DOHH2 (cell line): ENCODE measurements around the gene EDC4.
"Not testable (repeated sequence)": the region's sequence is repeated elsewhere in the genome, so short reads cannot be mapped to it uniquely, and the experiment has no call there.

Experiments used
- H3F3A ChIP-seq: fragments of 200-600 bp; sonication (generic), shearing (Covaris generic); 2 replicates; pipeline ENCODE4 v1.6.0; 2016; ENCODE audit warnings: antibody characterized with exemption, mild to moderate bottlenecking; ENCODE audit not compliant: control insufficient read depth, insufficient read depth
- H3K27ac ChIP-seq: fragments of 200-600 bp; sonication (generic); 2 replicates; pipeline ENCODE4 v1.5.1; 2014; ENCODE audit warnings: low read depth, mild to moderate bottlenecking, low read length, moderate library complexity
- H3K27me3 ChIP-seq: fragments of 200-600 bp; sonication (generic); 2 replicates; pipeline ENCODE4 v1.6.1; 2014; ENCODE audit warnings: mild to moderate bottlenecking, low read length, mixed read lengths; ENCODE audit not compliant: control insufficient read depth
- H3K36me3 ChIP-seq: fragments of 200-600 bp; sonication (generic); 2 replicates; pipeline ENCODE4 v1.6.1; 2014; ENCODE audit warnings: mild to moderate bottlenecking, low read length, moderate library complexity, mixed read lengths; ENCODE audit not compliant: control insufficient read depth
- H3K4me1 ChIP-seq: fragments of 200-600 bp; sonication (generic); 2 replicates; pipeline ENCODE4 v1.6.1; 2014; ENCODE audit warnings: mild to moderate bottlenecking, low read length, mixed read lengths; ENCODE audit not compliant: control insufficient read depth
- H3K4me2 ChIP-seq: fragments of 200-600 bp; sonication (generic); 2 replicates; pipeline ENCODE4 v1.6.0; 2014; ENCODE audit warnings: mild to moderate bottlenecking, low read length, moderate library complexity
- H3K4me3 ChIP-seq: fragments of 200-600 bp; sonication (generic); 2 replicates; pipeline ENCODE4 v1.5.1; 2014; ENCODE audit warnings: mild to moderate bottlenecking, low read length, mixed read lengths
- H3K79me2 ChIP-seq: fragments of 200-600 bp; sonication (generic); 2 replicates; pipeline ENCODE4 v1.6.1; 2014; ENCODE audit warnings: mild to moderate bottlenecking, low read length, mixed read lengths; ENCODE audit not compliant: control insufficient read depth
- H3K9me2 ChIP-seq: fragments of 200-600 bp; sonication (generic); replicated peaks from 2 replicates; pipeline ENCODE4 v1.6.1; 2014; ENCODE audit warnings: mild to moderate bottlenecking, low read length, mixed read lengths; ENCODE audit not compliant: control insufficient read depth
- H3K9me3 ChIP-seq: fragments of 200-600 bp; sonication (generic); 2 replicates; pipeline ENCODE4 v1.6.1; 2014; ENCODE audit warnings: antibody characterized with exemption, low read length, mixed read lengths; ENCODE audit not compliant: control insufficient read depth, insufficient read depth
- H4K20me1 ChIP-seq: fragments of 200-600 bp; sonication (generic); 2 replicates; pipeline ENCODE4 v1.6.0; 2014; ENCODE audit warnings: low read depth, mild to moderate bottlenecking, antibody characterized with exemption, low read length, moderate library complexity; ENCODE audit not compliant: control insufficient read depth, insufficient read depth
- EZH2phosphoT487 ChIP-seq: fragments of 200-600 bp; sonication (generic); IDR thresholded peaks from 2 replicates; pipeline ENCODE4 v1.6.1; 2017; ENCODE audit warnings: borderline replicate concordance, mild to moderate bottlenecking, antibody characterized with exemption, low read length, moderate library complexity, mixed read lengths
- TF ChIP-seq, protein P1 (sequence below): fragments of 200-600 bp; sonication (generic); IDR thresholded peaks from one replicate; pipeline ENCODE4 v1.5.1; 2014; ENCODE audit warnings: antibody characterized with exemption, mild to moderate bottlenecking, low read depth, low read length; ENCODE audit not compliant: poor library complexity, severe bottlenecking

Gene EDC4

DNA sequence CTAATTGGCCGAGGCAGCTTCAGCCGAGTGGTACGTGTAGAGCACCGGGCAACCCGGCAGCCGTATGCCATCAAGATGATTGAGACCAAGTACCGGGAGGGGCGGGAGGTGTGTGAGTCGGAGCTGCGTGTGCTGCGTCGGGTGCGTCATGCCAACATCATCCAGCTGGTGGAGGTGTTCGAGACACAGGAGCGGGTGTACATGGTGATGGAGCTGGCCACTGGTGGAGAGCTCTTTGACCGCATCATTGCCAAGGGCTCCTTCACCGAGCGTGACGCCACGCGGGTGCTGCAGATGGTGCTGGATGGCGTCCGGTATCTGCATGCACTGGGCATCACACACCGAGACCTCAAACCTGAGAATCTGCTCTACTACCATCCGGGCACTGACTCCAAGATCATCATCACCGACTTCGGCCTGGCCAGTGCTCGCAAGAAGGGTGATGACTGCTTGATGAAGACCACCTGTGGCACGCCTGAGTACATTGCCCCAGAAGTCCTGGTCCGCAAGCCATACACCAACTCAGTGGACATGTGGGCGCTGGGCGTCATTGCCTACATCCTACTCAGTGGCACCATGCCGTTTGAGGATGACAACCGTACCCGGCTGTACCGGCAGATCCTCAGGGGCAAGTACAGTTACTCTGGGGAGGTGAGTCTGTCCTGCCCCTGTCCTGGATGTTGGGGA, 36.3 kb downstream of the EDC4 start:
- no peak overlapping the region for H3K4me2 ChIP-seq
- no peaks in the 10 kb centered on the region for H3K9me3 ChIP-seq
- no peaks in the 10 kb centered on the region for H3K9me2 ChIP-seq
- no peak overlapping the region for H3K4me3 ChIP-seq
- 0 out of 2 replicates have a peak, but pooled peaks cover 3% of the 10 kb centered on the region for H4K20me1 ChIP-seq
- H3K79me2 ChIP-seq, result no peaks in the 10 kb centered on the region
- H3K36me3 ChIP-seq, result peaks cover 12% of the 10 kb centered on the region
- TF ChIP-seq EZH2phosphoT487, result no peak
- TF ChIP-seq, protein P1, sequence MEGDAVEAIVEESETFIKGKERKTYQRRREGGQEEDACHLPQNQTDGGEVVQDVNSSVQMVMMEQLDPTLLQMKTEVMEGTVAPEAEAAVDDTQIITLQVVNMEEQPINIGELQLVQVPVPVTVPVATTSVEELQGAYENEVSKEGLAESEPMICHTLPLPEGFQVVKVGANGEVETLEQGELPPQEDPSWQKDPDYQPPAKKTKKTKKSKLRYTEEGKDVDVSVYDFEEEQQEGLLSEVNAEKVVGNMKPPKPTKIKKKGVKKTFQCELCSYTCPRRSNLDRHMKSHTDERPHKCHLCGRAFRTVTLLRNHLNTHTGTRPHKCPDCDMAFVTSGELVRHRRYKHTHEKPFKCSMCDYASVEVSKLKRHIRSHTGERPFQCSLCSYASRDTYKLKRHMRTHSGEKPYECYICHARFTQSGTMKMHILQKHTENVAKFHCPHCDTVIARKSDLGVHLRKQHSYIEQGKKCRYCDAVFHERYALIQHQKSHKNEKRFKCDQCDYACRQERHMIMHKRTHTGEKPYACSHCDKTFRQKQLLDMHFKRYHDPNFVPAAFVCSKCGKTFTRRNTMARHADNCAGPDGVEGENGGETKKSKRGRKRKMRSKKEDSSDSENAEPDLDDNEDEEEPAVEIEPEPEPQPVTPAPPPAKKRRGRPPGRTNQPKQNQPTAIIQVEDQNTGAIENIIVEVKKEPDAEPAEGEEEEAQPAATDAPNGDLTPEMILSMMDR, result no peak
- no peaks in the 10 kb centered on the region for H3K4me1 ChIP-seq
- no peak overlapping the region for H3K27ac ChIP-seq
- no peaks in the 10 kb centered on the region for H3K27me3 ChIP-seq
- no peaks in the 10 kb centered on the region for H3F3A ChIP-seq

DNA sequence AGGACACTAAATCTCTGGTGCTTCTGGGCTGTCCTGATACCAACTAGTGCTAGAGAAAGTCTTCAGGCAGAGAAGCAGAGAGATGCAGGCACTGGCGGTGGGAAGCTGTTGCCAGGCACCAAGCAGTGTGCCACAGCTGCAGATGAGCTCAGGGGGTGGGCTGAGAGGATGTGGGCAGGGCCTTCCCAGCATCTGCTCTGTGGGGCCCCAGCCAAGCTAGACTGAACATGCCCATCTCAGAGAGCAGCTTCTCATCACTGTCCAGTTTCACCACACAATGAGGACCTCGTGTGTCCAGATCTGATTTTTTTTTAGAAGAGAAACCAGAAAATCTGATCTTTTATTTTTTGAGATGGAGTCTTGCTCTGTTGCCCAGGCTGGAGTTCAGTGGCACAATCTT, 37.3 kb downstream of the EDC4 start:
- H3K9me2 ChIP-seq, result no peaks in the 10 kb centered on the region
- no peaks in the 10 kb centered on the region for H3K4me1 ChIP-seq
- 0 out of 2 replicates have a peak, but pooled peaks cover 3% of the 10 kb centered on the region for H4K20me1 ChIP-seq
- H3K36me3 ChIP-seq, result peaks cover 12% of the 10 kb centered on the region
- no peaks in the 10 kb centered on the region for H3F3A ChIP-seq
- H3K27ac ChIP-seq, result no peak overlapping the region
- H3K79me2 ChIP-seq, result no peaks in the 10 kb centered on the region
- H3K4me3 ChIP-seq, result no peak overlapping the region
- H3K4me2 ChIP-seq, result no peak overlapping the region
- TF ChIP-seq, protein P1, result no peak
- no peak for TF ChIP-seq EZH2phosphoT487
- H3K27me3 ChIP-seq, result no peaks in the 10 kb centered on the region
- H3K9me3 ChIP-seq, result no peaks in the 10 kb centered on the region

DNA sequence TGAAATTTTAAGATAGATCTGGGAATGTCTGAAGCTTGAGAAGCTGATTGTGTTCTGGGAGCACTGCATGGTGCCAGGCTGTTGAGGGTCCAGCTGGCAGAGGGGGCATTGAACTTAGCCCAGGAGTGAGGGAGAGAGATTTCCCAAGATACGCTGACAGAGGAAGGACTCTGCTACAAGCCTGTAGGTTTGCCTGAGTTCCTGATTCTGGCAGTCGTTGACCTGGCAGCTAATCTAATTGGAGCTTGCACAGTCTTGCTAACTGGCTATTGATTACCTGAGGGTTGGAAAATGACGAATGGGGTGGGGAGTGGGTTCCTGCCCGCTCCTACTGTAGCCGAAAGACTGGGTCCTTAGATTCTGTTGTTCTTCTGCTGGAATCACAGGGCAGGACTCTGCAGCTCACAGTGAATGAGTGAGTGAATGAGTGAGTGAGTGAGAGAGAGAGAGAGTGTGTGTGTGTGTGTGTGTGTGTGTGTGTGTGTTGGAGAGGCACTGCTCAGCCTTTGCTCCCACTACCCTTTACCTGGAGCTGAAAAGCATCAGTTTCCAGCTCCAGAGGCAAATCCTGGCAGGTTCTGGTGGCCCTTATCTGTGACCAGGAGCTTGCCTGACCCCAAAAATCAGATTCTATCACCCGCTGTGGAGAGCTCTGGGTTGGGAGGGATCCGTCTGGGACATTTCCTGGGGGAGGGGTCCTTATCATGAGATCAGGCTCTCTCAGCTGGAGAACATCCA, 42.1 kb downstream of the EDC4 start:
- Histone ChIP-seq H3K9me3 (no peaks in the 10 kb centered on the region), H3K4me2 (no peak overlapping the region), H3K36me3 (no peaks in the 10 kb centered on the region), H3K27ac (no peak overlapping the region), H3K4me1 (no peaks in the 10 kb centered on the region), H4K20me1 (0 out of 2 replicates have a peak, but pooled peaks cover 2% of the 10 kb centered on the region), H3K27me3 (no peaks in the 10 kb centered on the region), H3F3A (no peaks in the 10 kb centered on the region), H3K79me2 (no peaks in the 10 kb centered on the region), H3K9me2 (no peaks in the 10 kb centered on the region), H3K4me3 (no peak overlapping the region)
- TF ChIP-seq, protein P1, result no peak
- TF ChIP-seq EZH2phosphoT487, result no peak

DNA sequence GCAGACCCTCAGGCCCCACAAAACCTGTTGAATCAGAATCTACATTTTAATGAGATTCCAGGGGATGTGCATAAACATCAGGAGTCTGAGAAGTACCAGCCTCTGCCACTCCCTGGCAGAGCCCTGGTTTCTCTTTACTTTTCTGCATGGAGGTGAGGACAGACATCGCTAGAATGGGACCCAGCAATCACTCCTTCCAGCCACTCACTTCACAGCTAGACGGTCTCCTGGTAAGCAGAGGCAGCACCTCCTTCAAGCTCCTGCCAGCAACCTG, 42.6 kb downstream of the EDC4 start:
- H3K4me2 ChIP-seq, H3F3A ChIP-seq, H3K27me3 ChIP-seq, H3K9me3 ChIP-seq, H4K20me1 ChIP-seq, H3K27ac ChIP-seq, H3K9me2 ChIP-seq, H3K79me2 ChIP-seq, H3K36me3 ChIP-seq, H3K4me1 ChIP-seq, H3K4me3 ChIP-seq: not testable (repeated sequence)
